ENCODE measurements around the gene LBH.
"Not testable (repeated sequence)": the region's sequence is repeated elsewhere in the genome, so short reads cannot be mapped to it uniquely, and the experiment has no call there.

LBH gene

DNA sequence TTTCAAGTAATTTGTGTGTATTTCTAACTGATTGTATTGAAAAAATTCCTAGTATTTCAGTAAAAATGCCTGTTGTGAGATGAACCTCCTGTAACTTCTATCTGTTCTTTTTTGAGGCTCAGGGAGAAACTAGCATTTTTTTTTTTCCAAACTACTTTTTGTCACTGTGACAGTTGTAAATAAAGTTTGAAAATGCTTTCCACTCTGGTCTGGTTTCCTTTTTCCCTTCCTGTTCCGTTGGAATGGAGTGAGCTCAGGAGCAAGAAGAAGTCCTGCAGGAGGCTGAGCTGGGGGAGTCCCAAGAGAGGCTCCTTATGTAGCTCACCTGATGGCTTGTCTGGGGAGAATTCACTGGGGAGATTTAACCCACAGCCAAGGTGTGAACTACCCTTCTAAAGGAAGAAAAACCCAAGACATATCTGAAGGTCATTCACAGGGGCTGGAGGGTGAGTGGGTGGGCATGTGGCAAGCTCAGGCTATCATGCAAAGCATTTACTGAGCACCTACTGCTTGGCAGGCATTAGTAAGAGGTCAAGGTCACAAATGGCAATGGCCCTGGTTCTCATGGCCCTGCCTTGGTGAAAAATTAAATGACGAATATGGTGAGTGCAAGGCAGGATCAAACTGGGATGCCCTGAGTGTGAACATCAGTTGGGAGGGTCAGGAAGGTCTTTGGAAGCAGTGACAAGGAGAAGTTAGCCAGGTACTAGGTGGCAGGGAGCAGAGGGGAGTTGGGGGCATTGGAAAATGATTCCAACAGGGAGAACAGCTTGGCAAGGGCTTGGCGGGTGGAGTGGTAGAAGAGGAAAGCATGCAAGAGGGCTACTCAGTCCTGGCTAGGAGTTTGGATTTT, 28.7 kb downstream of the LBH start:
- no peak for DNase-seq

DNA sequence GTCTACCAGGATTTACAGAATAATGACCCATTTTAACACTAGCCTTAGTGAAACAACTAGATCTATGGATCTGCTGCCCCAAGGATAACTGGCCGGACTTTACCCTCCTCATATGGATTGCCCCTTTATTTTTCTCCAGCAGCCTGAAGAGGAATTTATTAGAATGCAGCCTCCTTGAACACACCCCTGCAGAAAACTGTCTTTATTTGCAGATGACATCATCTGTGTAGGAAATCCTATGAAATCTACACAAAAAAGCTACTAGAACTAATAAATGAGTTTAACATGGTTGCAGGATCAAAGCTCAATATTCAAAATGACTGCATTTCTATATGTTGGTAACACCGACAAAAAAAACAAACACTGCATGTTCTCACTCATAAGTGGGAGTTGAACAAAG, 29.6 kb downstream of the LBH start:
- no peak for DNase-seq

DNA sequence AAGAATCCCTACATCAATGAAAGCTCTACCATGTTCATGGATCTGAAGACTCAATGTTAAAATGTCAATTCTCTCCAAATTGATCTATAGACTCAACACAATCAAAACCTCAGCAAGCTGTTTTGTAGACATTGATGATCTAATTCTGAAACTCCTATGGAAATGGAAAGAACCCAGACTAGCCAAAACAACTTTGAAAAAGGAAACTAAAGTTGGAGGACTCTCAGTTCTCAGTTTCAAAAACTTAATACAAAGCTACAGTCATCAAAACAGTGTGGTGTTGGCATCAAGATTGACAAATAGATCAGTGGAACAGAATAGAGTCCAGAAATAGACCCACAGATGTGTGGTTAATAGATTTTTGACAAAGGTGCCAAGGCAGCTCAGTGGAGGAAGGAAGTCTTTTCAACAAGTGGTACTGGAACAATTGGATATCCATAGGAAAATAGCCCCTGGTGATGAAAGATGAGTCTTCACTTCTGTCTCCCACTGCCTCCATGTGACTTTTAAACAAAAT, 30.4 kb downstream of the LBH start:
- no peak for DNase-seq

DNA sequence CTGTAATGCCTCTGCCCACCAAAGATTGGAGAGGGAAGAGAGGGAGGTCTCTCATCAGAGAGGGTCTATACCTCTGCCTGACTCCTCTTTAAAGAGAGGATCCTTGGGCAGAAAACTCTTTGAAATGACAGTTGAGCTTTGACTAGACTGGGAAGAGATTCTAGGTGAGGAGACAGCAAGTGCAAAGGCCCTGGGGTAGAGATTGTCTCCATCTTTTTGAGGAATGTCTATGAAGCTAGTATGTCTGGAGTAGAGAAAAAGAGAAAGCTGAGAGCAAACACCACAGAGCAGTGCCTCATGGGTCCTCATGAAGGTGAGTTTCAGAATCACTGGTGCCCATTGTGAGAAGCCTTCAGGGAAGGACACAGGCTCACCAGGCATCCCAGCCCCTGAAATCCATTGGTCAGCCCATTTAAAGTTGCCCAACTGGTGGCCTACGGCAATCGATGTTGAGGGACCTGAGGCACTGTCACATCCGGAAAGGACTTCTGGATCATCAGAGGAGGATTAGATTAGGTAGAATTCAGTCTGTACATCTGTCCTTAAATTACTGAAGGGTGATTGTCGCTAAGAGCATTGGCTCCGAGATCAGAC, 31.5 kb downstream of the LBH start:
- DNase-seq = no peak

DNA sequence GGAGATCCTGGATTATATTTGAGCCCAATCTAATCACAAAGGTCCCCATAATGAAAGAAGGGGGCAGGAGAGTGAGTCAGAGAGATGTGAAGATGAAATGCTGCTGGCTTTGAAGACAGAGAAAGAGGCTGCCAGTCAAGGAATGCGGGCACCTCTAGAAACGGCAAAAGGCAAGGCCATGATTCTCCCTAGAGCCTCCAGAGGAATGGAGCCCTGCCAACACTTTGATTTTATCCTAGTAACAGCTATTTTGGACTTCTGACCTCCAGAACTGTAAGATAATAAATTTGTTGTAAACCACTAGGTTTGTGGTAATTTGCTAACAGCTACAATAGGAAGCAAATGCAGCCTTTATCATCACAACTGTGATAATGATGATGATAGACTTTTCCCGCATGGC, 32.9 kb downstream of the LBH start:
- no peak for DNase-seq

DNA sequence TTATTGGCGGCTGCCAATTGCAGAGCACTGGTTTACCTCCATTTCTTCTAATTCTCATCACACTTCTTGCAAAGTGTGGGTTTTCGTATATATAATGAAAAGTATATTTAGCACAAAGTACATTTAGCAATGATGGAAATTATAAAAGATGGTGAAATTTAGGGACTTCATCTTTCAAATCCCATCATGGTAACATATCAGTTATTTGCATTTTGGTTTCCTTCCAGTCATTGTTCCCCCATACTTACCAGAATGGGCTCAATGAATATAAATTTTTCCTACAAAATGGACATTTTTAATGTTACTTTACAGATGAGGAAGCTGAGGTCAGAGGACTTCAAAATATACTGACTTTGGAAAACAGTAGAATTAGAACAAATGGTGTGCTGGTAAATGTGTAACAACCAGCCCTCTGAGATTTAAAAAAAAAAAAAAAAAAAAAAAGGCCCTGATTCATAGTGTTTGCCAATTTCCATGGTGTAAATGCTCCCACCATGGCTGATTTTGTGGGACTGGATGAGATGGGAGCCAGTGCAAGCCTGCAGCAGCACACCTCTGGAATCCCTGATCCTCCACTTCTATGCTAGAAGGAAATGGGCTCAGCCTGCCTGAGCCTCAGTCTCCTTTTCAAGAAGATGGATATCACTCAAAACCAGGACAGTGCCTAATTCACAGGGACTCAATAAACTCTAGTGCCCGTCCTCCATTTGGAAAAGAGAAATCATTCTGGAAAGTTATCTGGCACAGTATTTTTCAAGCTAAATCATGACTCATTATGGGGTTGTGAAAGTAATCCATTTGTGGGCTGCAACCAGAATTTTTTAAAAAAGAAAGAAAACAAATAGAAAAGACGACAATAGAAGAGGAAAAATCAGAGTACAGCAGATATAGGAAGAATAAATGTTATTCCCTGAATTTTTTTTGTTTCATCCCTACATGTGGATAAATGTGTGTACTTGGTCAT, 34.0 kb downstream of the LBH start:
- no peak for DNase-seq

DNA sequence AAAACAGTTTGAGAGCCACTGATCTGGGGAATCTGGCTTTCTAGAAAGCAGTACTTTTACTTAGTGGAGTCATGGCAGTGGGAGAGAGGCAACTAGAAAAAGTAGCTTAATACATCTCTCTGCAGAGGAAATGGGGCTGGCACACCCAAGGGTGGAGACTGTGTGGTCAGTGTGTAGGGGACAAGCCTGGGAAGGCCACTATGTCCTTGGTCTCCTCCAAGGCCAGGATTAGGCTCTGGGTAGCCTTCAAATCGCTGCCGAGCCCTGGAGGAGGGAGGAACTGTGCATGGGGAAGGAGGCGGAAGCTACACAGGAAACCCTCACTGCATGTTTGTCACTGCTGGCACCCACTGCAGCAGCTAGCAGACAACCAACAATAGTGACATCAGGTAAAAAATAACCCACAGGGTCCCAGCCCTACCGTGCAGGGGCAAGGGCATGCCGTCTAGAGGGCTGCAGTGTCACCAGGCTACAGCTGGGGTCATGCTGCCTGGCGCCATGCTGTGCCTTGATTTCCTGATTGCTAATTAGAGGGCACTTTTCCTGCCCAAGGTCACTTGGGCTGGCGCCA, 34.8 kb downstream of the LBH start:
- DNase-seq = no peak

DNA sequence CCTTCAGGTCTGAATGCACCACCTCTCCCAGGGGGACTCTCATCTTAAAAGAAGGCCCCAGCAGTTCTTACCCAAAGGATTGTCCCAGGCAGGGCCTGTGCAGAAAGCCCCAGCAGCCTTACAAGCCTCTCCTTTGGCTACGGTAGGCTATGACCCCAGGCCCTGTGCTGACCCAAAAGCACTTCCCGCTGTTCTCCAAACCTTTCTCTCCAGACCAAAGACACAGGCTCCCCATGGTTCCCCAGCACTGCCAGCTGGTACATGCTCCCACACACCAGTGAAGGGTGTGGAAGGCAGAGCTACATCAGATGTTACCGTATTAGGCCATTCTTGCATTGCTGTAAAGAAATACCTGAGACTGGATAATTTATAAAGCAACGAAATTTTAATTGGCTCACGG, 35.4 kb downstream of the LBH start:
- DNase-seq = no peak

DNA sequence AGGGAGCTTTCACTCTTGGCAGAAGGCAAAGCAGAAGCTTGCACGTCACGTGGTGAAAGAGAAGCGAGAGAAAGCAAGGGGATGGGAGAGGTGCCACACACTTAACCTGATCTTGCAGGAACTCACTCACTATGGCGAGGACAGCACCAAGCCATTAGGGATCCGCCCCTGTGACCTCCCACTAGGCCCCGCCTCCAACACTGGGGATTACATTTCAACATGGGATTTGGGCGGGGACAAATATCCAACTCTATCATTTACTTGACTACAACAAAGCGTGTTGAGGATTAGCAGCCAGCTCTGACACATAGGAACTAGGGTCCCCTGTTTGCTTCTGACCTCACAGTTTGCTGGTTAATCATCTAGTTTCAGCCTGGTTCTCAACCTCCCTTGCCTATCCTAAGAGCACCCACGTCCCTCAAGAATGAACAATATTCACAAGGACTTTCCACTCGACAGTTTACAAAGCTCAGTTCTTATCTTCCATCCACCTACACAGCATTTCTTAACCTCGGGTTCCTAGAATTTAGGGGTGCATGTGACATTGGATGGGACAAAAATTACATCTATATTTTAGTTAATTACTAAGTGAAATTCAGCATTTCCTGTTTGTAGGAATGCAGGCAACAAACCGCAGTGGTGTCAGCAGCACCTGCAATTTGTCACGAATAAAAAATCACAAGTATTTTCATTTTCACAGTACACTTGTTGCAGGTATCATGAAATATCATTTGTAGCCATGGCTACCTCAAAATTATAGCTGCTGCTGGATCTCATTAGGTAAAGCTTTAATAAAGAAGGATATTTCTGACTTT, 36.0 kb downstream of the LBH start:
- DNase-seq = no peak

DNA sequence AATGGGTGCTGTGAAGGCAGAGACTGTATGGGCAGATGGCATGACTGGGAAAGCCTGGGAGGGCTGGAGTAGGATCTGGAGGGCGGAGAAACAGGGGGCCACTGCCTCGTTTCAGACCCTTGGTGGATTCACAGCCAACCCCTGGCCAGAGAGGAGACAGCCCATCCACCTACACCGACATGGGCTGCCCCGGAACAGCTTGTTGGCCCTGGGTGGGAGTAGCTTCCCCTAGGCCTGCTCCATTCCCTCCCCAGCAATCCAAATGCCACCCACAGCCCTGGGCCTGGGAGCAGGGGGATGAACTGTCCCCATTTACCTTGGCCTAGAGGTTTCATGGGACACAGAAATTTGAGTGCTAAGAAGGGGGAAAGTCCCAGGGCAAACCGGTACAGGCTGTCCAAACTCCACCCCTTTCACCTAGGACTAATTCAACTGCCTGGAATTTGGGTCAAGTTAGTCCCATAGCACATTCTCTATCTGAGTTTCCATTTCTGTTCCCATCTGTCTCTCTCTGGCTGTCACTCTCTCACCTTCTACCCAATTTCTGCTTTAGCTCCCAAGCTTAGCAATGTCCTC, 37.0 kb downstream of the LBH start:
- DNase-seq = no peak

DNA sequence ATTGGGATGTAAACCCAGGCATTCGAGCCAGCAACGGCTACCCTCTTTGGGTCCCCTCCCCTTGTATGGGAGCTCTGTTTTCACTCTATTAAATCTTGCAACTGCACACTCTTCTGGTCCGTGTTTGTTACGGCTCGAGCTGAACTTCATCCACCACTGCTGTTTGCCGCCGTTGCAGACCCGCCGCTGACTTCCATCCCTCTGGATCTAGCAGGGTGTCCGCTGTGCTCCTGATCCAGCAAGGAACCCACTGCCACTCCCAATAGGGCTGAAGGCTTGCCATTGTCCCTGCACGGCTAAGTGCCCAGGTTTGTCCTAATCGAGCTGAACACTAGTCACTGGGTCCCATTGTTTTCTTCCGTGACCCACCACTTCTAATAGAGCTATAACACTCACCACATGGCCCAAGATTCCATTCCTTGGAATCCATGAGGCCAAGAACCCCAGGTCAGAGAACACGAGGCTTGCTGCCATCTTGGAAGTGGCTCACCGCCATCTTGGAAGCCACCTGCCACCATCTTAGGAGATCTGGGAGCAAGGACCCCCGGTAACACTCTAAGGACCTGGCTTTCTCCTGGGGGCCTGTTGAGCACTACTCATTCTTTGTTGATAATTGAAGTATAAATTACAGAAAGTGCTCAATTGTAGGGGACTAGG, 37.9 kb downstream of the LBH start:
- not testable (repeated sequence) for DNase-seq

DNA sequence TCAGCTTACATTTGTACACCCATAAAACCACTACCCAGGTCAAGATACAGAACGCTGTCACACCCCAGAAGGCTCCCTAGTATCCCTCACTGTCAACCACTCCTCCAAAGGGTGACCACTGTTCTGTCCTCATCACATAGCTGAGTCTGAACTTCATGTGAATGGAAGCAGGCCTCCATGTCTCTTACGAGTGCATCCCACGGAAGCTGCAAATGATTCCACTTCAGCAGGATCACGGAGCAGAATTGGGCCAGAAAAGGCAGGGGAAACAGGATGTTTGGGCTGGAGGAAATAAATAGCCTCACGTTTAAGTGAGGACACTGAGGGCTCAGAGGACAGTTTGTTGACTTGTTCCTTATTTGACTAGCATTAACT, 38.4 kb downstream of the LBH start:
- DNase-seq = no peak

DNA sequence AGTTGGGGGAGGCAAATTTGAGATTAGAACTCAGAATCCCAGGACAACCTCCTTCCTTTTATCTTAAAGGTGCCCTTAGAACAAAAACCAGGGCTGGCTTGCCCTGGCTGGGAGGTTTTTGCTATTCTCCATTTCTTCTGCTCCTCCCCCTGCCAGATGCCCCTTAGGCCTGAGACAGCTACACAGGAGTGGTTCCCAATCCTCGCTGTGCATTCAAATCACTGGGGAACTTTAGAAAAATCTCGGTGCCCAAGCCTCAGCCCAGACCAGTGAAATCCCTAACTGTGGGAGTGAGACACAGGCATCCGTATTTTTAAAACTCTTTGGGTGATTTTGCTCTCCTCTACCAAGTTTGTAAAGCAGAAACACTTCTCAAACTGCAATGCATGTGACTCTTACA, 38.8 kb downstream of the LBH start:
- DNase-seq = no peak

DNA sequence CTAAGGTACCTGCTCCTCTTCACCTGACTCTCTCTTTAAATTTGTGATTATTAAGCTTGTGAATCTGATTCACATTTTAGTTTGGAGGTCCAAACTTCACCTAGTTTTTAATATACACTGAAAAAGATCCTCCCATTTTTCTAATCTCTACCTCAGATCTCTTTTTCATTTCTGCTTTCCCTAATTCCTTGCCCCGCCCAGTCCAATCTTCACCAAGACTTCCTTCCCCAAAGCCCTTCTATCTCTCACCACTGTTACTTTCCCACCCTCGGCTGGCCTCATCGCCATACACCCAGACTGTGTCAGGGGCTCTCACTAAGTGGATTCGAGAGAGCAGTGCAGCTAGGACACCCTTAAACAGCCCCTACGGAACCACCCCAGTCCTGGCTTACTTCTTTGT, 40.0 kb downstream of the LBH start:
- no peak for DNase-seq

DNA sequence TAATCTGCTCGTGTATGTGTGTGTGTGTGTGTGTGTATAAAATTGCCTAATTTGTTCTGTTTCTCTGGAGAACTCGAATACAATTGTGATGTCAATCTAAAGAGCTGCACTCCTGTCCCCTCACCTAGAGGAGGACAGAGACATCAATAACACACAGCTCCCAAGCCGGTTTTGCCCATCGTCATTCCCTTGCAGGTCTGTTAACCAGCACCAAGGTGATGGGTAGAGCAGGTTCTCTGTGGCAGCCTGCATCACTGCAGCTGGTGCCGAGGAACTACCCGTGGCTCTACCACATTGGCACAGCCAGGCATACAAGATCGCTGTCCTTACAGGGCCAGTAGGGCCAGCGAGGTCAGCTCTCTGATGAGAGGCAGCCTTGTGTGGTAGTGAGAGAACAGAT, 41.0 kb downstream of the LBH start:
- no peak for DNase-seq

DNA sequence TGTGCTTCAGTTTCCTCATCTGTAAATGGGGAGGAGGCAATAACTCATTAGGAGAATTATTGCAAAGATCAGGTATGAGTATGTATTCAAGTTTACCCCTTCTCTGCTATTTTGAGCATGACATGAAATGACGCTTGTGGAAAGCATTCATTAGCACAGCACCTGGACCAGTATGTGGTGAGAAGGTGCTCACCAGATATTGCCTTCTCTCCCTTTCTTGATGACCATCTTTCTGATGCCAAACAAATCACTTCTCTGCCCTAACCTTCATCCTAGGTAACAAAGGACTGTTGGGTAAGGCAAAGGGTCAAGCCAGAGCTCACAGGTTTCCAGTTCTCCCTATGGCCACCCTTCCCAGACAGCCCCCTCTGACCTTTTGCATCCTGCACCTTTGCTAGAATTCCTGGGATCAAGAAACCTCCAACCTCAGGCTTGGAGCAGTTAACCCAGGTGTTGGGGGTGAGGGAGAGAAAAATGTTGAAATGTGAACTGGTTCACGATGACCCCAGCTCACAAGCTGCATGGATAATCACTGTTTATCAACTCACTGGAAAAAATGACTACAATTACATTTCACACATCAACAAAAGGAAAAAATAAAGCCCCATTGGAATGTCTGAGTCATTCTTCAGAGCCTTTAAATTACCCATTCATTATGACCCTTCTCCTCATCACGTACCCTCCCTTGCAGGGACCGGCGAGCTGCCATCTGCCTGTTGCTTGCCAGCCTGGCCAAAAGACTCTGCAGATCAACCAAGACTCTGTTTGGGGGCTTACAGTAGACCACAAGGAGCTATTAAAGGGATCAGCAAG, 41.6 kb downstream of the LBH start:
- no peak for DNase-seq

DNA sequence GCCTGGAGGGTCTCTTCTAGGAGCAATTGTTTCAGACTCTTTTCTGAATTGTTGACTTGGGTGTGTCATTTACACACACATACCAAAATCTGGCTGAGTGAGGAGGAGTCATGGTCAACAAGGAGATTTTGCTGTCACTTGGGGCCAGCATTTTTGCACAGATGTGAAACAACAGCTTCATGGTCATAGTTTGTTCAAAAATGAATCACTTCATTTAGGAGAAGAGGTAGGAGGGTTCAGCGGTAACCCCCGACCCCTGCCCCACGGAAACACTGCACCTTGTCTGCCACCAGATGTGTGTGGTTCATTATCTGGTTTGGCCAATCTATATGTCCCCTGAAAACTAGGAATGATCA, 42.2 kb downstream of the LBH start:
- DNase-seq = no peak

DNA sequence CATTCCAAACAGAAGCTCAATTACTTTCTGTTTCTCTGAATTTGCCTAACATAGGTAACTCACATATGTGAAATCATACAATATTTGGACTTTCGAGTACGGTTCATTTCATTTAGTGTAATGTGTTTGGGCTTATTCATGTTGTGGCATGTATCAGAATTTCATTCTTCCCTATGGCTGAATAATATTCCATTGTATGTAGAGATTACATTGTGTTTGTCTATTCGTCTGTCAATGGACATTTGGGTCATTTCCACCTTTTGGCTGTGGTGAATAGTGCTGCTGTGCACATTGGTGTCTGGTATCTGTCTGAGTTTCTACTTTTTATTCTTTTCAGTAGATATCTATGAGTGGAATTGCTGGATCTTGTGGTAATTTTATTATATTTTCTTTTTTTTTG, 43.9 kb downstream of the LBH start:
- no peak for DNase-seq

DNA sequence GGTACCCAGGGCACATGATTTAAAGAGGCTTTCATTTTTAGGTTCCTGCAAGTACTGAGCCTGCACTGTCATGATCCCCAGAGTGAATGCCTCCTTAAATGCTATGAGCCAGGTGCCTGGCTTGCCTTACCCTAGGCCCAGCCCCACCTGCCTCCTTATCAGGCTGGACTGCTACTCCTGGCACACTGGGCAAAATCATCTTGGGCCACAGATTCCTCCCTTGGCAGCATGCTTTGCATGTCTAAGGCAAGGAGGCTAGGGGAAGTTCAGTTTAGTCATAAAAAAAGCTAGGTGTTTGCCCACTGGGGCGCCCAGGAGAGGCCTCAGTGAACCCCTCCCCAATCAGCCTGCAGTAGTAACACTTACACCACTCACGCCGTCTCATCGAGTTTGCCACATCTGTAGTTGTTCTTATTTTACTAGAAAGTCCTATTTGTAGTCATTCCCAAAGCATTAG, 45.1 kb downstream of the LBH start:
- DNase-seq = no peak

DNA sequence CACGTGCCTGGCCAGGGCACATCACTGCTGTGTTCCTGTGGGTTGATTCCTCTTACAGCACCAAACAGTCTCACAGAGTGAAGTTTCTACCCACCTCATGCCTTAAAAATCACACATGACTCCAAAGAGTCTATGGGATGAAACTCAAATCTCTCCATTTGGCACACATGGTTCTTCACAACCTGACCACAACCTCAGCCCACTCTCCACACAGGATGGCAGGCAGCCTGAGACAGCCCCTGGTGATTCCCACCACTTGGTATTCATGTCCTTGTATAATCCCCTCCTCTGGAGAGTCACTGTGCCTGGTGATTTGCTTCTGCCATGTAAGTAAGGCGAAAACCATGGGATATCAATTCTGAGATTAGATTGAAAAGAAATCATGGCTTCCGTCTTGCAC, 46.2 kb downstream of the LBH start:
- no peak for DNase-seq
